Fibroblast of skin of left quadriceps (primary cell): ENCODE measurements around the gene ANKRD36C.
"Not testable (repeated sequence)": the region's sequence is repeated elsewhere in the genome, so short reads cannot be mapped to it uniquely, and the experiment has no call there.

Experiments used
- DNase-seq, 2 experiments: peaks; one replicate each; pipeline ENCODE4 v3.0.0-alpha.2; 2013; ENCODE audit warnings: low read depth in 2 of 2

The ANKRD36C gene

DNA sequence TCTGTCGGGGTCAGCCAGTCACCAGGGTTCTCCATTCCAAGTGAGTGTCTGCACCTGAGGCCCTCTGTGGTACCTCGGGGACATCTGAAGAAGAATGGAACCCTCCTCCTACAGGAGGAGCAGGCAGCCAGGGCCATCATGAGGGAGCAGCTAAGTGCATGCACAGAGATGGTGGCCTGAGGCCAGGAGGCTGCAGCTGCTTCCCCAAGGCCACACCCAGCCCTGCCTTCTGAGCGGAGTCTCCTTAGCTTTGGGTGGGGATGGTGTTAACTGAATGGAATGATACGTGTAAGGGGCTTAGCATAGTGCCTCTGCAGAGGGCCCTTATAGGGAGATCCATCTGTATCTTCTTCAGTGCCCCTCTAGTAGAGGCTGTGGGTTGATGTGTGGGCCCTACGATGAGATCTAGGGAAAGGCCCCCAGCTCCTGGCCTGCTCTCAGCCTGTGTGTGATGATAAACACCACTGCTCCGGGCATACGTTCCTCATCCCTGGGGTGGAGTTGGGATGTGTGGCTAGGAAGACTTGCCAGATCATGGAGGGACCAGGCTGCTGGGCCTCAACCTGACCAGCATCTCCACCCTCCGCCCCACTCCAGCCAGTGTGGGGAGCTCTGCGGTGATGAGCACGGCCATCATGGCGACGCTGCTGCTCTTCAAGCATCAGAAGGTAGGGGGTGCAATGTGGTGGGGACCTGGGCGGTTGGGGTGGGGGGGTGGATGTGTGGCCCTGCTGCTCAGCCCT lies 192.3 kb downstream of the ANKRD36C start:
- not testable (repeated sequence) for DNase-seq

DNA sequence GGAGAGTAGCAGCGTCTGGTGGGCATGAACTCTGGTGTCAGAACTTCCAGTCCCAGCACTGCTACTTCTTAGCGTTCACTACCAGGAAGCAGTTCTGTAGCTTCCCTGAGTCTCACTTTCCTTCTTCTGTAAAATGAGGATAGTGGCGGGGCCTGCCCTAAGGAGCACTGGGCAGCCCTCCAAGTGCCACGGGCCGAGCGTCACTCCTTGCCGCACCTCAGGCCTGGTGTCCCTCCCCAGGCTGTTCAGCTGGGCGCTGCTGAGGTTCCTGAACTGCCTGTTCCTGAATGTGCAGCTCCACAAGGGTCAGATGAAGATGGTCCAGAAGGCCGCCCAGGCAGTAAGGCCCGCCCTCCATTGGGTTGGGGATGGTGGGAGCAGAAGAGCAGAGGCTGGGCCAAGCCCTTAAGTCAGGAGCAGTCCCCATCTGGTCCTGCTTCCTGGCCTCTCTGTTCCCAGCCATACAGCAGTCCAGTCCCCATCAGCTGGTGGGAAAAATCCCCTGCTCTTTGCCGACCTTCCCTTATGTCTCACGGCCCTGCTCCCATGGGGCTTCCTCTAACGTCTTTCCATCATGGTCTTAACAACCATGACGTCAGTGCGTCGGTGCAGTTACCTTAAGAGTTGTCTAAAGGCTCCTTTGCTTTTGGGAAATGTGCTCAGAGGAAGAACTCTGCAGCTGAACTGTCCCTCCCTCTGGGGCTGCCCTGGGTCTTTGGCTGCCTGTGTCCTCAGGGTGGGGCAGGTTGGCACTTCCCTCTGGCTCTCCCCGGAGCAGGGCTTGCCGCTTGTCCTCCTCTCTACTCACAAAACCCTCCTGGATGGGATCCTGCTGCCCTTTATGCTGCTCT lies 195.2 kb downstream of the ANKRD36C start:
- not testable (repeated sequence) for DNase-seq

DNA sequence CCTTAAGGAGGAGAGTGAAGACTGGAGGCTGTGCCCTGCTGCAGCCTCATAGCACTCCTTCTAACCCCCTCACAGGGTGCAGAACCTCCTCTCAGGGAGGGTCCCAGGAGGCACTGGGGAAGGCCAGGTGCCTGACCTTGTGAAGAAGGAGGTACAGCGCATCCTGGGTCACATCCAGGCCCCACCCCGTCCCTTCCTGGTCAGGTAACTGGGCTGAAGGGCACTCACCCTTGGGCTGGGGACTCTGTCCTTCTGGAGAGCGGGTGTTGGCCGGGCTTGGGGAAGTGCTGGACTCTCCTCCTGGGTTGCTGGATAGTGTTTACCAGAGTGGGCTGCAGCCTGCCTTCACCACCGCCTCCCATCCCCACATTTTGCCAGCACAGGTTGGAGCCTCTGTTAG lies 197.7 kb downstream of the ANKRD36C start:
- DNase-seq: not testable (repeated sequence)

DNA sequence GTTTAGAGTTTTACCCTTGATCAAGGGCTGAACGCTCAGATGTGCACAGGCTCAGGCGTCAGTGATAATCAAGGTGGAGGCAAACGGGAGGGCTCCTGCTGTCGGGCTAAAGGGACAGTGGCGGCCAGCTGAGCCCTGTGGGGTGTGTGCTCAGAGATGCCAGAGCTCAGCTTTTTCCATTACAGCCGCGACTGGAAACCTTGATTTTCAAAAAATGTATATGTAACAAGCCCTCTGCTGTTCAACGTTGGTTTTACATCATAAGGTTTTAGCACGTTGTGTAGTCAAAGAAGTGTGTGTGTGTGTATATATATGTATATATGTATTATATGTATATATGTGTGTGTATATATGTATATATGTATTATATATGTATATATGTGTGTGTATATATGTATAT lies 201.4 kb downstream of the ANKRD36C start:
- DNase-seq: not testable (repeated sequence)

DNA sequence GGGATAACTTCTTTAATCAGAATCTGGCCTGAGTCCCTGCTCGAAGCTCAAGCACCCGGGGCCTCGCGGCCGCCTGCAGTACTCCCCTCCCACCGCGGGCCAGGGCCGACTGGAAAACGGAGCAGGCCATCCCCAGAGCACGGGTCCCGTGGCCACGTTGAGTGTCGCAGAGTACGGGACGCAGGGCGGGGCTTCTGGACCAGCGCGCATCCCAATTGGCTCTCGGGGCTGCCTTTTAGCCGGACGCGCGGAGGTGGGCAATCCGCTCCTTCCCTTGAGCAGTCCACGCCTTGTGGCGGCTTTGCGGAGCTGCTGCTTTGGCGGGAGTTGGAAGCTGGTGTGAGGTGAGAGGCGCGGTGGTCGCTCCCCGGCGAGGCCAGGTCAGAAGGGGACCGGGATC lies 202.2 kb downstream of the ANKRD36C start:
- not testable (repeated sequence) for DNase-seq

DNA sequence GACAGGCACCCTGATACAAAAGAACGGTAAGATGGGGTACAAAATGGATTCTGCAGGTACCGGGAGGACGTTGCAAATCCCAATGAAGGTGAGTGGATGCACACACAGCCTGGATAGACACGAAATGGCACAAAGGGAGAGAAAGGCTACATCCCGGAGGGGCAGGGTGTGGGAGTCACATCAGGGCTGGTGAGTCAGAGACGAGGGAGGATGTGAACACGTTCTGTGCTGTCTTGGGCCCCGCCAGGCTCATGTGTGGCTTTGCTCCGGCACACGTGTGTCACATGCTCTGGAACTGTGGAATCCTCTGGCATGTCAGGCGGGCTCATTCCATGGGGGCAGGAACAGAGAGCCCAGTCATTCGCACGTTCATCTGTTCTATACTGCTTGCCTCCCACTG lies 203.0 kb downstream of the ANKRD36C start:
- not testable (repeated sequence) for DNase-seq
